GM12865 (cell line): ENCODE measurements around the gene DRGX.

Source experiments
- DNase-seq: peaks from one replicate; pipeline ENCODE4 v3.0.0; 2010; ENCODE audit warnings: low read depth
- H3K4me3 ChIP-seq: 2 replicates; pipeline ENCODE4 v1.5.1; 2011; ENCODE audit warnings: mild to moderate bottlenecking, low read depth, low read length, control low read depth
- CTCF ChIP-seq: IDR thresholded peaks from 2 replicates; pipeline ENCODE4 v1.5.1; 2011; ENCODE audit warnings: low read length, control low read depth, low read depth, inconsistent platforms; ENCODE audit not compliant: insufficient read depth; ENCODE audit errors: missing control alignments

DRGX gene

GRCh38 chr10:49325916-49326783 lies 69.7 kb downstream of the DRGX start:
- TF ChIP-seq CTCF = no peak
- DNase-seq = no peak
- no peak overlapping the region for H3K4me3 ChIP-seq

- DNase-seq = no peak
- no peak for TF ChIP-seq CTCF
- H3K4me3 ChIP-seq = no peak overlapping the region
These were observed 70.6 kb downstream of the DRGX start for GRCh38 chr10:49325131-49325915.

- H3K4me3 ChIP-seq = no peak overlapping the region
- no peak for TF ChIP-seq CTCF
- no peak for DNase-seq
These were observed 71.2 kb downstream of the DRGX start for GRCh38 chr10:49324711-49325110.

GRCh38 chr10:49323896-49324270 lies 72.0 kb downstream of the DRGX start:
- TF ChIP-seq CTCF = no peak
- DNase-seq = no peak
- no peak overlapping the region for H3K4me3 ChIP-seq

GRCh38 chr10:49323171-49323895 lies 72.6 kb downstream of the DRGX start:
- TF ChIP-seq CTCF = no peak
- H3K4me3 ChIP-seq = no peak overlapping the region
- DNase-seq = no peak

- H3K4me3 ChIP-seq = no peak overlapping the region
- no peak for TF ChIP-seq CTCF
- DNase-seq = no peak
These were observed 73.3 kb downstream of the DRGX start for GRCh38 chr10:49322371-49323170.
